Right lobe of liver (tissue), 6 donors: Measurements from ENCODE around the gene ANKH. TPM values are rescaled to one million over a fixed set of nuclear protein-coding genes. Genes with fewer than 3 reads are reported as not detected.
A peak's percentile ranks its signal among the peaks of the same experiment; 100 is the strongest.

Experiments used
- ATAC-seq, 4 donors: fragments of 200-7000 bp; cut with Tn5 transposase; one replicate each; pipeline ENCODE4 v1.9.1; 2020; ENCODE audit warnings: mild to moderate bottlenecking in 4 of 4, moderate library complexity in 4 of 4
- DNase-seq, 3 donors: peaks; one replicate each; pipeline ENCODE4 v3.0.0-alpha.2; 2020
- H3K27ac ChIP-seq, 3 donors: fragments of 200-600 bp; one replicate each; pipeline ENCODE4 v1.8.0; 2022
- H3K27me3 ChIP-seq, 2 donors: fragments of 200-600 bp; one replicate each; pipeline ENCODE4 v1.8.0; 2022
- H3K36me3 ChIP-seq, 4 donors: fragments of 200-600 bp; sonication (generic) in 1 of 4; one replicate each; pipeline versions ENCODE4 v1.5.1 to v1.8.0; 2017 to 2022; ENCODE audit warnings: control low read depth in 1 of 4
- H3K4me1 ChIP-seq, 4 donors: fragments of 200-600 bp; sonication (generic) in 1 of 4; one replicate each; pipeline versions ENCODE4 v1.5.1 to v1.8.0; 2017 to 2022; ENCODE audit warnings: control low read depth in 1 of 4
- H3K4me3 ChIP-seq, 3 donors: fragments of 200-600 bp; one replicate each; pipeline ENCODE4 v1.8.0; 2022
- H3K9me3 ChIP-seq, 4 donors: fragments of 200-600 bp; sonication (generic) in 1 of 4; one replicate each; pipeline versions ENCODE4 v1.5.1 to v1.8.0; 2017 to 2022; ENCODE audit warnings: control low read depth in 1 of 4
- CTCF ChIP-seq, 4 donors: fragments of 200-600 bp in 3 of 4; fragments of 450-650 bp in 1 of 4; IDR thresholded peaks; one replicate each; pipeline versions ENCODE4 v1.5.1 to v1.8.0; 2016 to 2022; ENCODE audit warnings: antibody characterized with exemption in 4 of 4, mild to moderate bottlenecking in 2 of 4
- POLR2A ChIP-seq: fragments of 450-650 bp; IDR thresholded peaks from one replicate; pipeline ENCODE4 v1.6.1; 2017; ENCODE audit warnings: antibody characterized with exemption, mild to moderate bottlenecking
- WGBS: methylation state at CpG from one replicate; pipeline ENCODE4 v1.1.6; 2018; ENCODE audit warnings: low coverage, low lambda C conversion rate; ENCODE audit not compliant: insufficient coverage; ENCODE audit errors: missing lambda C conversion rate; 5-methylcytosine and 5-hydroxymethylcytosine counted together
- intact Hi-C, 2 donors: fragments of 100-400 bp; cut with DNase I; formaldehyde crosslinking; loops; one replicate each; pipeline versions ENCODE4 v1.11.2 to v1.14.1; 2022
- total RNA-seq, 6 experiments: library from RNA; depleted of rRNA in 2 of 6; stranded (reverse); fragments of >200 nt in 2 of 6; fragmentation: NEBNext Ultra II Directional in 3 of 6; extraction: Animal tissue kit (Norgen Biotek cat#: 25700) in 3 of 6; gene quantifications; one replicate each; pipeline versions ENCODE4 v1.1.0 to v1.2.4, GENCODE V29; 2016 to 2023
- donor health status: DM: no; HTN: yes; CAD: no.
- donor health status: DM: no; HTN: no; CAD: no.
- donor health status: DM: no; HTN: no; CAD: no.
- donor health status: DM: no; HTN: yes; CAD: no.
- donor health status: DM: no; HTN: yes; CAD: no.

ANKH gene
- total RNA-seq, 6 experiments from 2014 or later: 38.5 to 121 (median 61.9) TPM

- H3K9me3 ChIP-seq: no peaks in the 10 kb centered on the region
- no peaks in the 10 kb centered on the region for H3K27me3 ChIP-seq
- 87% methylated on average over 6 of the region's 6 CpGs for WGBS
- no peak overlapping the region for H3K27ac ChIP-seq
- intact Hi-C loops: no loop called here
- TF ChIP-seq POLR2A (no peak), CTCF (IDR thresholded peaks at IDR 0.05) (no peak)
- no peak overlapping the region for H3K4me3 ChIP-seq
- ATAC-seq (no peak), DNase-seq (no peak)
- H3K36me3 ChIP-seq: no peaks in the 10 kb centered on the region
- H3K4me1 ChIP-seq: no peaks in the 10 kb centered on the region
These were observed 36.6 kb upstream of the ANKH start for GRCh38 chr5:14908172-14908571.

DNA sequence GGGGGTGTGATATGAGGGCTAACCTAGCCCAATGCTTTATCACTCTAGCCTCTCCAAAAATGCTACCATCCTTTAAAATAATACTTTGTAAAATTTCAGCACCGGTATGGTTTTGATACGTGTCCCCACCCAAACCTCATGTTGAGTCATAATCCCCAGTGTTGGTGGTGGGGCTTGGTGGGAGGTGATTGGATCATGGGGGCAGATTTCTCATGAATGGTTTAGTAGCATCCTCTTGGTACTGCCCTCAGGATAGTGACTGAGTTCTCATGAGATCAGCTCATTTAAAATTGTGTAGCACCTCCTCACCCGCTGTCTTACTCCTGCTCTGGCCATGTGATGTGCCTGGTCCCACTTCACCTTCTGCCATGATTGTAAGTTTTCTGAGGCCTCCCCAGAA lies 35.0 kb upstream of the ANKH start:
- TF ChIP-seq CTCF (IDR thresholded peaks at IDR 0.05): no peak
- no peak for TF ChIP-seq POLR2A
- Histone ChIP-seq H3K9me3 (no peaks in the 10 kb centered on the region), H3K4me3 (no peak overlapping the region), H3K27me3 (no peaks in the 10 kb centered on the region), H3K27ac (no peak overlapping the region), H3K4me1 (no peaks in the 10 kb centered on the region), H3K36me3 (no peaks in the 10 kb centered on the region)
- no peak for DNase-seq
- ATAC-seq: no peak
- intact Hi-C loops: no loop called here
- 88% methylated on average over 3 of the region's 3 CpGs for whole genome bisulfite sequencing

GRCh38 chr5:14902826-14903560 lies 31.4 kb upstream of the ANKH start:
- intact Hi-C loops: no loop called here
- 80% methylated on average over 14 of the region's 14 CpGs for WGBS
- no peaks in the 10 kb centered on the region for H3K4me1 ChIP-seq
- H3K27ac ChIP-seq: no peak overlapping the region
- TF ChIP-seq CTCF (IDR thresholded peaks at IDR 0.05): no peak
- TF ChIP-seq POLR2A: no peak
- no peaks in the 10 kb centered on the region for H3K9me3 ChIP-seq
- no peaks in the 10 kb centered on the region for H3K36me3 ChIP-seq
- no peak overlapping the region for H3K4me3 ChIP-seq
- no peak for ATAC-seq
- no peaks in the 10 kb centered on the region for H3K27me3 ChIP-seq
- DNase-seq: no peak

- Histone ChIP-seq H3K4me1 (no peaks in the 10 kb centered on the region), H3K27me3 (no peaks in the 10 kb centered on the region), H3K36me3 (no peaks in the 10 kb centered on the region), H3K9me3 (no peaks in the 10 kb centered on the region), H3K27ac (no peak overlapping the region), H3K4me3 (no peak overlapping the region)
- ATAC-seq (peak; percentile 28 to 76 (median 62)), DNase-seq (no peak)
- intact Hi-C loops: no loop called here
- WGBS: 41% methylated on average over 6 of the region's 7 CpGs
- TF ChIP-seq POLR2A: no peak
- no peak for TF ChIP-seq CTCF (IDR thresholded peaks at IDR 0.05)
These were observed 30.0 kb upstream of the ANKH start for GRCh38 chr5:14901462-14902051.
